Non-pigmented ciliary epithelial cell (primary cell): Measurements from ENCODE around the gene ITGAL.
"Not testable (repeated sequence)": the region's sequence is repeated elsewhere in the genome, so short reads cannot be mapped to it uniquely, and the experiment has no call there.

Experiments used
- DNase-seq: peaks from one replicate; pipeline ENCODE4 v3.0.0-alpha.2; 2010; ENCODE audit warnings: low read depth

The ITGAL gene

DNA sequence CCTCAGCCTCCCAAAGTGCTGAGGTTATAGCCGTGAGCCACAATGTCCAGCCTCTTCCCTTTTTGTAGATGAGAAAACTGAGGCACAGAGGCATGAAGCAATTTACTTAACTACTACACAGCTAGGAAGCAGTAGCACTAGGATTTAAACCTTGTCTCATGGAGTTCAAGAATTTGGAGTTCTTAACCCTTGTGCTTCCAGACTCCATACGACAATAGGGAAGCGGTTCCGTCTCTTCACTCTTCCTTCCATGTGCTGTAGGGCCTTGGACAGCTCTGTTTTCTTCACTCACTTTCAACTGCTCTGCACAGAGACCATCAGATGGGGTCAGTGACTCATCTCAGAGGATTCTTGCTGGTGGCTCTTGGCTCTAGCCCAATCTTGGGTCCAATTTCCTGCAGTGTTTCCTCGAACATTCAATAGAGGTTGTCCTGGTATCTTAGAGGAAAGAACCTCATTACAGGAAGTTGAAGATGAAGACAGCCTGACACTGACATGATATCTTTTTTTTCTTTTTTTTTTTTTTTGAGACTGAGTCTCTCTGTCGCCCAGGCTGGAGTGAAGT is 19.3 kb downstream of the ITGAL start:
- peak; percentile 42 for DNase-seq

DNA sequence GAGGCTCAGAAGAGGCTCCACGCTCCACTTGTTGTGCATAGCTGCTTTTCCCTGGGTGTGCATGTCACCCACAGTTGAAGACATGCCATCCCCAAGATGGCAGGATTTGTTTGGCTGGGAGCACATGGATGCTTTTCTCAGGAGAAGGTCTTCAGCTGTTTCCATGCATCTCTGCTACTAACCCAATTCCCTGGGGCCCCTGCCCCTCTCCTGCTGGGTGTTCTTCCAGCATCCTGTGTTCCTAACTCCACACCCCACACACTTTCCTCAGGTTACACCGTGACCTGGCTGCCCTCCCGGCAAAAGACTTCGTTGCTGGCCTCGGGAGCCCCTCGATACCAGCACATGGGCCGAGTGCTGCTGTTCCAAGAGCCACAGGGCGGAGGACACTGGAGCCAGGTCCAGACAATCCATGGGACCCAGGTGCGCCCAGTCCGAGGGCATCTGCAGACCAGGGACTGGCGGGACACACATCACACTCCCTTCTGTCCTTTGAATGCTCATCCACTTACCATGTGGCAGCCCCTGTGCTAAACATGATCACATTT is 21.5 kb downstream of the ITGAL start:
- DNase-seq = no peak

DNA sequence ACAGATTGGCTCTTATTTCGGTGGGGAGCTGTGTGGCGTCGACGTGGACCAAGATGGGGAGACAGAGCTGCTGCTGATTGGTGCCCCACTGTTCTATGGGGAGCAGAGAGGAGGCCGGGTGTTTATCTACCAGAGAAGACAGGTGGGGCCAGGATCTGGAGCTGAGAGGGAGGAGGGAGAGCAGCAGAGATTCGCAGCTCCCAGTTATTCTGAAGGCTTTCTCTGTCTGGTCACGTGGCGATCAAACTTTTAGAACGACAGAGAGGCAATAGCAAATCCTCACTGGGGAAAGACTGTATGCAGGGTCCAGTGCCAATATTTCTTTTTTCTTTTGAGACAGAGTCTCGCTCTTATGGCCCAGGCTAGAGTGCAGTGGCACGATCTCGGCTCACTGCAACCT is 22.2 kb downstream of the ITGAL start:
- DNase-seq = no peak

DNA sequence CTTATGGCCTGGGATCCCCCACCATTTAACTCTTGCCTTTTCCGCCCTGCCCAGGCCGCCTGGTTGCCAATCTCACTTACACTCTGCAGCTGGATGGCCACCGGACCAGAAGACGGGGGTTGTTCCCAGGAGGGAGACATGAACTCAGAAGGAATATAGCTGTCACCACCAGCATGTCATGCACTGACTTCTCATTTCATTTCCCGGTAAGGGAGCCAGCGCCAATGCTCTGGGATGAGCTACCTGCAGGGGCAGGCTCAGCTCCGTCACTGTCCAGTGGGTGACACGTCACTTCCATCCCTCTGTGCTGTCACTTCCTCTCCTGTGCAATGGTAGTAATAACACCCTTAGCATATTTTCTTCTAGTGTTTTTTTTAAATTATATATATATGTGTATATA is 26.7 kb downstream of the ITGAL start:
- no peak for DNase-seq

DNA sequence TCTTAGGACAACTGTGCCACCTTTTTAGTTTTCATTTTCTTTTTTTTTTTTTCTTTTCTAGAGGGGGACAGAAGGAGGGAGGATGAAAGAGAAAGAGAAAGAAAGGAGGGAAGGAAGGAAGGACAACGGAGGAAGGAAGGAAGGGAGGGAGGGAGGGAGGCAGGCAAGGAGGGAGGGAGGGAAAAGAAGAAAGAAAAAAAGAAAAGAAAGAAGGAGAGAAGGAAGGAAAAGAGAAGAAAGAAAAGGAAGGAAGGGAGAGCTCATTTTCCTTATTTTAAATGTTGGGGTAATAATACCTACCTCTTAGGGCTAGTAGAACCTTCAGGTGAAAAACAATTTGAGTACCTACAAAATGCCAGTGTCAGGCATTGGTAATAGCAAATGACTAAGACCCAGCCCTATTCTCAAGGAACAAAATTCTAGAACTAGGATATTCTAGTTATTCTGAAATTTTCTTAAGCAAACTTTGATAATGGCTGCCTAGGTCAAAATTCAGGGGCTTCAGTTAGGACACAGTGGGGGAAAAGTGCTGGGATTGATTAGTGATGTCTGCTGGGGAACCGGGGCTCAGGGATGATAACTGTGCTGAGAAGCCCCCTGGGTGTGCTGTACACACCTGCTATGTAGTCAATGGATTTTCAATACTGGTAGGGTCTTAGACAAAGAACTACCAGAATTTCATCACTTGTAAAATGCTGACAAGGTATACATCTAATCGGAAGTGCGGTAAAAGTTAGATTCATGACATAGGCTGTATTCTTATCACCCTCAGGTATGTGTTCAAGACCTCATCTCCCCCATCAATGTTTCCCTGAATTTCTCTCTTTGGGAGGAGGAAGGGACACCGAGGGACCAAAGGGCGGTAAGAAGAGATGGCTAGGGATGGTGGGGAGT is 31.1 kb downstream of the ITGAL start:
- DNase-seq = no peak

DNA sequence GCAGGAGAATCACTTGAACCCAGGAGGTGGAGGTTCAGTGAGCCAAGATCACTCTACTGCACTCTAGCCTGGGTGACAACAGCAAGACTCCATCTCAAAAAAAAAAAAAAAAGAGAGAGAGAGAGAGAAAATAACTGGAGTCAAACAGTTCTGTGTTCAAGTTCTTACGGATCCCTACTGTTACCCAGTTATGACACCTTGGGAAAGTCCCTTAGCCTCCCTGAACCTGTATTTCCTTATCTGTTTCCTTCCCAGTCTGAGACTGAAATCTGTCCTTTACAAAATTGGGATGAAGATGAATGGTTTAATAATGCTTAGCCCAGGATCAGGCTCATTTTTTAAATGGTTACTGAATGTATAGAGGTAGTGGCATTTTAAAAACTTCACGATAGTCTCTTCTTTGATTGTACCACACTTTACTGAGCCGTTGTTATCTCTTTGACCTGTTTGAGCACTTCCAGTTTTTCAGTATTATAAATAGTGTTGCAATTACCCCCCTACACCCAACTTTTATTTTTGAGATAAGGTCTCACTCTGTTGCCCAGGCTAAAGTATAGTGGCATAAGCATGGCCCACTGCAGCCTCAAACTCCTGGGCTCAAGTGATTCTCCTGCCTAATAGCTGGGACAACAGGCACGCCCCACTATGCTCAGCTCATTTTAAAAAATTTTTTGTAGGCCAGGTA is 36.7 kb downstream of the ITGAL start:
- DNase-seq = no peak

DNA sequence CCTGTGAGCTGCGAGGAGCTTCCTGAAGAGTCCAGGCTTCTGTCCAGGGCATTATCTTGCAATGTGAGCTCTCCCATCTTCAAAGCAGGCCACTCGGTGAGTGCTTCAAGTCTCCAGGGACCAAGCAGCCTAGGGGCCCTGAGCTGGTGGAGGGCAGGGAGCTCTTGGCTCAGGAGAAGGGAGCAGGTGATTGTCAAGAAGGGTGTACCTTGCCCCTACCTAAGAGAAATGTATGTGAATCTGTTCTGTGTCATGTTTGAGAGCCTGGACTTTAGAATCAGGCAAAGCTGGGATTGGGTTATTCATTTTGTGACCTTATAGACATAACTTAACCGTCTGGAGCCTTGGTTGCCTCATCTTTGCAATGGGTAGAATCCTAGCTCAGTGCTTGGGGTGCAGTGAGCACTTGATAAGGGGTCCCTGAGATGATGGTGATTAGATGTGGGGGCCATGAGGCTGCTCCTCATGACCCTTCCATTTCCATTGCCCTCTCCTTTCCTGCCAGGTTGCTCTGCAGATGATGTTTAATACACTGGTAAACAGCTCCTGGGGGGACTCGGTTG is 37.9 kb downstream of the ITGAL start:
- DNase-seq = no peak

DNA sequence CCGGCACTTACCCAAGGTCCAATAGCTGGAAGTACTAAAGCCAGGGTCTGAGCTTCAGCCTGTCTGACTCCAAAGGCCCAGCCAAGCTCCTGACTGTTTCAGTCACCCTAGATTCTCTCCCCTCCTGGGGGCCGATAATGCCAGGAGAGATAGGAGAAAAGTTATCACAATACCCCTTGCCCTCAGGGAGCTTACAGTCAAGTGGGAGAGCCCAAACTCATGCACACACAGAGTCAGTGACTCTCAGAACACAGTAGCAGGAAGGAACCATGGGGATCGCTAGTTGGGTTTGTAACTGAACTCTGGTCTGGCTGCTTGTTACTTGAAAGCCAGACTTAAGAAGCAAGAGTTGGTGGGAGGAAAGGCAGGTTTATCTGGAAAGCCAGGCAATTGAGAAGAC is 39.0 kb downstream of the ITGAL start:
- DNase-seq = no peak

DNA sequence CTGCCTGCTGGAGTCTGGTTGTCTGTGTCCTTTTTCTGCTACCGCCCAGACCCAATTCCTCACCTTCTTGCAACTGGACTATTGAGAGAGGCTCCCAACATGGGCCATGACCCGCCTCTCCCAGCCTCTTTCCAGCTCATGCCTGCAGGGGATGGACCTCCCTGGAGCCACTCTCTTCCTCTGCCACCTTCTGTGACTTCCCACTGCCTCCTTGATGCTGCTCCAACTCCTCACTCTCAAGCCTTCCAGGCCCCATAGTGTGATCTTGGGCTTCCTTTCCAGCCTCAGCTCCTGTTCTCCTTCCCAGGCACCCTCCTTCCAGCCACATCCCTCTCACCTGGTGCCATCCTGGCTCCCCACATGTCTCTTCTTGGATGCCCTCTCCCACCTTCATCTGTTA is 42.7 kb downstream of the ITGAL start:
- no peak for DNase-seq

DNA sequence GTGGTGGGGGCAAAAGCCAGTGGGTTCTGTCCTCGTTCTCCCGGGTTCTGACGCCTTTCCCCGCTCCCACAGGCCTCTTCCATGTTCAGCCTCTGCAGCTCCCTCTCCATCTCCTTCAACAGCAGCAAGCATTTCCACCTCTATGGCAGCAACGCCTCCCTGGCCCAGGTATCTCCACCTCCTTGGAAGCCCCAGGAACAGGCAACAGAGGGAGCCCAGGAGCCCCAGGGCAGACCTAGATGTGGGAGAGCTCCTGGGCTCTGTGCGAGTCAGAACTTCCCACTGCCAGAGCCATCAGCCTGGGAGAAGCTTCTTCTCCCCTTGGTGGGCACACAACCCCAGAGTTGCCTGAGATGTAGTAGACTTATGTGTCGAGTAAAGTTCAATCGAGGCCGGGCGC is 46.0 kb downstream of the ITGAL start:
- no peak for DNase-seq

DNA sequence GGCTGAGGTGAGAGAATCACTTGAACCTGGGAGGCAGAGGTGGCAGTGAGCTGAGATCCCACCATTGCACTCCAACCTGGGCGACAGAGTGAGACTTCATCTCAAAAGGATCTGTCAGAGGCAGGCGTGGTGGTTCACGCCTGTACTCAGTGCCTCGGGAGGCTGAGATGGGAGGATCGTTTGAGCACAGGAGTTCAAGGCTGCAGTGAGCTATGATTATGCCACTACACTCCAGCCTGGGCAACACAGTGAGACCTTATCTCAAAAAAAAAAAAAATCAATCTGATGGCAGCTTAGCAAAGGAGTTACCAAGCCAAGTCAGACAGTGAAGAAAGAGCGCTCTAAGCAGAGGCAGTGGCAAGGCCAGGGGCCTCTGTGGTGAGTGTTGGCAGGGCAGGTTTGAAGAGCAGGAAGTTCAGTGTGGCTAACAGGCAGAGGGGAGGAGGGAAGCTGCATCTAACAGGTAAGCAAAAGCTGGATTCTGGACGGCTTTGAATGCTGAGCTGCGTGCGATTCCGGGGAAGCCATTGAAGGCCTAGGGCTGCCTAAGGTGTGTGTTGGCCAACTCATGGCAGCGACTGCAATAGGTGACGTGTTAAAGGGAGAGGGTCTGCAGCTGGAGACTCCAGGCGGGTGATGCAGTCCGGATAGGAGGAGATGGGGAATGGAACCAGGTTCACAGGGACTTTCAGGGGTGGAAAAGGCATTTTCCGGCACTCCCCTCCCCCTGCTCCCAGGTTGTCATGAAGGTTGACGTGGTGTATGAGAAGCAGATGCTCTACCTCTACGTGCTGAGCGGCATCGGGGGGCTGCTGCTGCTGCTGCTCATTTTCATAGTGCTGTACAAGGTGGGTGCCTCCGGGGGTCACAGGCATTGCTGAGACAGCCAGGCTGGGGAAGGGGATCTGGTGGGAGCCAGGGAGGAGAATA is 46.8 kb downstream of the ITGAL start:
- no peak for DNase-seq

DNA sequence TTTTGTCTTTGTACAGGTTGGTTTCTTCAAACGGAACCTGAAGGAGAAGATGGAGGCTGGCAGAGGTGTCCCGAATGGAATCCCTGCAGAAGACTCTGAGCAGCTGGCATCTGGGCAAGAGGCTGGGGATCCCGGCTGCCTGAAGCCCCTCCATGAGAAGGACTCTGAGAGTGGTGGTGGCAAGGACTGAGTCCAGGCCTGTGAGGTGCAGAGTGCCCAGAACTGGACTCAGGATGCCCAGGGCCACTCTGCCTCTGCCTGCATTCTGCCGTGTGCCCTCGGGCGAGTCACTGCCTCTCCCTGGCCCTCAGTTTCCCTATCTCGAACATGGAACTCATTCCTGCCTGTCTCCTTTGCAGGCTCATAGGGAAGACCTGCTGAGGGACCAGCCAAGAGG is 48.9 kb downstream of the ITGAL start:
- DNase-seq = no peak

DNA sequence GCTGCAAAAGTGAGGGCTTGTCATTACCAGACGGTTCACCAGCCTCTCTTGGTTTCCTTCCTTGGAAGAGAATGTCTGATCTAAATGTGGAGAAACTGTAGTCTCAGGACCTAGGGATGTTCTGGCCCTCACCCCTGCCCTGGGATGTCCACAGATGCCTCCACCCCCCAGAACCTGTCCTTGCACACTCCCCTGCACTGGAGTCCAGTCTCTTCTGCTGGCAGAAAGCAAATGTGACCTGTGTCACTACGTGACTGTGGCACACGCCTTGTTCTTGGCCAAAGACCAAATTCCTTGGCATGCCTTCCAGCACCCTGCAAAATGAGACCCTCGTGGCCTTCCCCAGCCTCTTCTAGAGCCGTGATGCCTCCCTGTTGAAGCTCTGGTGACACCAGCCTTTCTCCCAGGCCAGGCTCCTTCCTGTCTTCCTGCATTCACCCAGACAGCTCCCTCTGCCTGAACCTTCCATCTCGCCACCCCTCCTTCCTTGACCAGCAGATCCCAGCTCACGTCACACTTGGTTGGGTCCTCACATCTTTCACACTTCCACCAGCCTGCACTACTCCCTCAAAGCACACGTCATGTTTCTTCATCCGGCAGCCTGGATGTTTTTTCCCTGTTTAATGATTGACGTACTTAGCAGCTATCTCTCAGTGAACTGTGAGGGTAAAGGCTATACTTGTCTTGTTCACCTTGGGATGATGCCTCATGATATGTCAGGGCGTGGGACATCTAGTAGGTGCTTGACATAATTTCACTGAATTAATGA is 49.5 kb downstream of the ITGAL start:
- no peak for DNase-seq

DNA sequence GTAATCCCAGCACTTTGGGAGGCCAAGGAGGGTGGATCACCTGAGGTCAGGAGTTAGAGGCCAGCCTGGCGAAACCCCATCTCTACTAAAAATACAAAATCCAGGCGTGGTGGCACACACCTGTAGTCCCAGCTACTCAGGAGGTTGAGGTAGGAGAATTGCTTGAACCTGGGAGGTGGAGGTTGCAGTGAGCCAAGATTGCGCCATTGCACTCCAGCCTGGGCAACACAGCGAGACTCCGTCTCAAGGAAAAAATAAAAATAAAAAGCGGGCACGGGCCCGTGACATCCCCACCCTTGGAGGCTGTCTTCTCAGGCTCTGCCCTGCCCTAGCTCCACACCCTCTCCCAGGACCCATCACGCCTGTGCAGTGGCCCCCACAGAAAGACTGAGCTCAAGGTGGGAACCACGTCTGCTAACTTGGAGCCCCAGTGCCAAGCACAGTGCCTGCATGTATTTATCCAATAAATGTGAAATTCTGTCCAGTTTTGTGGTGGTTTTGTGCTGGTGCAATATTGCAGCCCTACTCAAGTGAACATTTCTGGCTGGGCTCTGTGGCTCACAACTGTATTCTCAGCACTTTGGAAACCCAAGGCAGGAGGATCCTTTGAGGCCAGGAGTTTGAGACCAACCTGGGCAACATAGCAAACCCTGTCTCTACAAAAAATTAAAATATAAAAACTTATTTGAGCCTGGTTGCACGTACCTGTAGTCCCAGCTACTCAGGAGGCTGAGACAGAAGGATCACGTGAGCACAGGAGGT is 50.3 kb downstream of the ITGAL start:
- DNase-seq = not testable (repeated sequence)

DNA sequence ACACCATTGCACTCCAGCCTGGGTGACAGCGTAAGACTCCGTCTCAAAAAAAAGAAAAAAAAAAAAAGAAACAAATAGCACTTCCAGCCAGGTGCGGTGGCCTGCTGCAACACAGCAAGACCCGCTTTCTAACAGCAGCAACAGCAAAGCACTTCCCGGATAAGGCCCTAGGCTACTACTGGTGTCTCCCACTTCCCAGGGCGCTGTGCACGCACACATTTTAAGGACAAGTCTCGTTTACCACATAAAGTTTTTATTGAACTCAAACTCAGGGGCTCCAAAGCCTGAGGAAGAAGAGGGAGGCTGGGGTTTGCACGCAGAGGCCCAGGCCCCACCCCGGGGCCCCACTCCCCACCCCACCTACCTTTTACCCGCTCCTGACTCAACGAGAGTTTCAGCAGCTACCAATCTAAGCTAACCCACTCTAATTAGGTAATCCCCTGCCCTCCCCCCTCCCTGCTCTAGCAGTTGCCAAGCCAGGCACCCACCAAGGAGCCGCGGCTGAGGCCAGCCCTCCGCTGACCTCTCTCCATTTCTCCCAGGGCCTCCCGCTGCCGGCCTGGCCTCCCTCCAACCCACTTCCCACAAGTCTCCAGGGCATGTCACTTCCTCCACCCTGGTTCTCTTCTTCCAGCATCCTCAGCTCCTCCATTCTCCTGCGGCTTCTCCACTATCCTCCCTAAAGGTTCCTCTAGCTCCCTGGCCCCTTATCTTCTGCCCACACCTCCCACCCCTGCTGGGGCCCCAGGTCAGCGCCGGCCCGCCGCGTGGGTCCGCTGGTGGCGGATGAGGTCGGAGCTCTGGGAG is 51.4 kb downstream of the ITGAL start:
- no peak for DNase-seq

DNA sequence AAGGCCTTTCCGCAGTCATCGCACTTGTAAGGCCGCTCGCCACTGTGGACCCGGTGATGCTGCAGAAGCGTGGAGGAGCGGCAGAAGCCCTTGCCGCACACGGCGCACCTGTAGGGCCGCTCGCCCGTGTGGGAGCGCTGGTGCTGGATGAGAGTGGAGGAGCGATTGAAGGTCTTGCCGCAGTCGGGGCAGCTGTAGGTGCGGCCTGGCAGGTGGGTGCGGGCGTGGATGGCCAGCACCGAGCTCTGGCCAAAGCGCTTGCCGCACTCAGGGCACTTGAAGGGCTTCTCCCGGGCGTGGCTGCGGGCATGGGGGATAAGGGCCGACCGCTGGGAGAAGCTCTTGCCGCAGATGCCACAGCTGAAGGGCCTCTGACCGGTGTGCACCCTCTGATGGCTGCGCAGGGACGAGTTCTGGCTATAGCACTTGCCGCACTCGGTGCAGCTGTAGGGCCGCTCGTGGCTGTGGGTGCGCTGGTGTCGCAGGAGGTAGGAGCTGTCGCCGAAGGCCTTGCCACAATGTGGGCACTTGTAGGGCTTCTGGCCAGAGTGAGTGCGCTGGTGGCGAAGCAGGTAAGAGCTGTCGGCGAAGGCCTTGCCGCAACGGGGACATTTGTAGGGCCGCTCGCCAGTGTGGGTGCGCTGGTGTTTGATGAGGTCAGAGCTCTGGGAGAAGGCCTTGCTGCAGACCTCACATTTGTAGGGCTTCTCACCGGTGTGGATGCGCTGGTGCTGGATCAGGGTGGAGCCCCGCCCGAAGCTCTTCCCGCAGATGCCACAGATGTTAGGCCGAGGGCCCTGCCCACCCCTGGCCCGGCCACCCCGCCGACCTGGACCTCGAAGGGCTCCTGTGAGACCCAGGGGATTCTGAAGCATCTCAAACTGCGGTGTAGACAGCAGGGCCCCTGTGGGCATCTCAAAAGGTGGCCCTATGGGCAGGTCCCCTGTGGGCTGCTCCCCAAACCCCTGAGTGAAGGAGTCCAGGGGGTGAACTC is 52.3 kb downstream of the ITGAL start:
- DNase-seq = no peak

DNA sequence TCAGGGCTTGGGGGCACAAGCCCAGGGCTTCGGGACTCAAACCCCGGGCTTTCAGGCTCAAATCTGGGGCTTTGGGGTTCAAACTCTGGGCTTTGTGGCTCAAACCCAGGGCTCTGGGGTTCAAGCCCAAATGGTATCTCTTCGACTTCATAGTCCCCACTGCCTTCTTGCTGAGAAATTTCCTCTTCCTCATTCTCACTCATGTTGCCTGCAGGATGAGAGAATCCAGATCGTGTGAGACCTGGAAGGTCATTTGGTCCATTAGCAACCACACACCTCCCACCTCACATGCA is 53.2 kb downstream of the ITGAL start:
- DNase-seq = no peak
